ENCODE measurements around the gene RNU2-1.

DNA sequence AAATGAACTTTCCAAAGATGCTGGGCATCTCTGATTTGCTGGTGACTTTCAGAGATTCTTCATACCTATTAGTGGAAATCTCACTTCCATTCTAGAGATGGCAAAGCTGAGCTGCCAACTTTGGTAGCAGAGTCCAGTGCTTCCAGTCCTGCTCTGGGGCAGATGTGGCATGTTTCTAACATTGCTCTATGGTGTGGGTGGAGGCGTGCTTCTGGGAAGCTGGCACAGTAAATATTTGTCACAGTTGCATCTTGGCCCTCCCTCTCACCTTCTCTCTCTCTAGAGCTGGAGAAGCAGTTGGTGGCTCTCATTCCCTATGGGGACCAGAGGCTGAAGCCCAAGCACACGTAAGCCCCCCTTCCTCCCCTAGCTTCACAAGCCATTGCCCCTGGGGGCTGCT lies 20.2 kb downstream of the RNU2-1 start:
- TF ChIP-seq, protein P1, sequence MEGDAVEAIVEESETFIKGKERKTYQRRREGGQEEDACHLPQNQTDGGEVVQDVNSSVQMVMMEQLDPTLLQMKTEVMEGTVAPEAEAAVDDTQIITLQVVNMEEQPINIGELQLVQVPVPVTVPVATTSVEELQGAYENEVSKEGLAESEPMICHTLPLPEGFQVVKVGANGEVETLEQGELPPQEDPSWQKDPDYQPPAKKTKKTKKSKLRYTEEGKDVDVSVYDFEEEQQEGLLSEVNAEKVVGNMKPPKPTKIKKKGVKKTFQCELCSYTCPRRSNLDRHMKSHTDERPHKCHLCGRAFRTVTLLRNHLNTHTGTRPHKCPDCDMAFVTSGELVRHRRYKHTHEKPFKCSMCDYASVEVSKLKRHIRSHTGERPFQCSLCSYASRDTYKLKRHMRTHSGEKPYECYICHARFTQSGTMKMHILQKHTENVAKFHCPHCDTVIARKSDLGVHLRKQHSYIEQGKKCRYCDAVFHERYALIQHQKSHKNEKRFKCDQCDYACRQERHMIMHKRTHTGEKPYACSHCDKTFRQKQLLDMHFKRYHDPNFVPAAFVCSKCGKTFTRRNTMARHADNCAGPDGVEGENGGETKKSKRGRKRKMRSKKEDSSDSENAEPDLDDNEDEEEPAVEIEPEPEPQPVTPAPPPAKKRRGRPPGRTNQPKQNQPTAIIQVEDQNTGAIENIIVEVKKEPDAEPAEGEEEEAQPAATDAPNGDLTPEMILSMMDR (optimal IDR thresholded peaks at IDR 0.05 in 1 of 3, IDR thresholded peaks at IDR 0.05 in 1 of 3, conservative IDR thresholded peaks at IDR 0.05 in 1 of 3; ENCODE audit: extremely low read depth in 1 of 3, insufficient read depth in 2 of 3, low read length in 3 of 3), result no peak
- TF ChIP-seq EZH2 (IDR thresholded peaks at IDR 0.05; ENCODE audit: low read length), result no peak
